ENCODE measurements around the gene EYA2. TPM values are rescaled to one million over a fixed set of nuclear protein-coding genes. Genes with fewer than 3 reads are reported as not detected.

EYA2 gene
- total RNA-seq, 1 donor from 2014 or later: 27.7 TPM

GRCh38 chr20:47230811-47231256 lies 336.2 kb downstream of the EYA2 start:
- no peak for ATAC-seq

- ATAC-seq: no peak
Observed at GRCh38 chr20:47231382-47232039, 336.9 kb downstream of the EYA2 start.

GRCh38 chr20:47232518-47232917 lies 337.9 kb downstream of the EYA2 start:
- ATAC-seq: no peak

- ATAC-seq: no peak
Observed at GRCh38 chr20:47233333-47234188, 338.9 kb downstream of the EYA2 start.

GRCh38 chr20:47235111-47235510 lies 340.5 kb downstream of the EYA2 start:
- ATAC-seq: no peak

- ATAC-seq: no peak
Observed at GRCh38 chr20:47235853-47236638, 341.4 kb downstream of the EYA2 start.

GRCh38 chr20:47236639-47236900 lies 341.9 kb downstream of the EYA2 start:
- ATAC-seq: no peak

- ATAC-seq: no peak
Observed at GRCh38 chr20:47237715-47238114, 343.1 kb downstream of the EYA2 start.

Other genes starting within 250 kb of the EYA2 start
- gene SLC13A3, start 243.4 kb upstream of the EYA2 start, total RNA-seq: 0.92 TPM
- gene TP53RK, start 205.4 kb upstream of the EYA2 start, total RNA-seq: 7.8 TPM
- gene SLC2A10, start 185.2 kb upstream of the EYA2 start, total RNA-seq: 2.1 TPM

Data from esophagus mucosa (tissue), 1 donor.